Neural crest cell (in vitro differentiated cells): ENCODE measurements around the gene MMP7. TPM values are rescaled to one million over a fixed set of nuclear protein-coding genes. Genes with fewer than 3 reads are reported as not detected.

Source experiments
- DNase-seq: peaks from one replicate; pipeline ENCODE4 v3.0.0; 2021; ENCODE audit warnings: low read depth, mixed read lengths, low spot score
- H3K27ac Mint-ChIP-seq: one replicate; pipeline ENCODE4 v1.8.0; 2021; ENCODE audit warnings: mild to moderate bottlenecking, mixed read lengths; ENCODE audit not compliant: unreplicated experiment
- H3K27me3 Mint-ChIP-seq: 2 replicates; pipeline ENCODE4 v1.8.0; 2021; ENCODE audit warnings: low read depth, mild to moderate bottlenecking, mixed read lengths
- H3K36me3 Mint-ChIP-seq: 2 replicates; pipeline ENCODE4 v1.8.0; 2021; ENCODE audit warnings: low read depth, mild to moderate bottlenecking, mixed read lengths
- H3K4me1 Mint-ChIP-seq: 2 replicates; pipeline ENCODE4 v1.8.0; 2021; ENCODE audit warnings: mixed read lengths
- H3K4me3 Mint-ChIP-seq: one replicate; pipeline ENCODE4 v1.8.0; 2021; ENCODE audit warnings: mild to moderate bottlenecking, mixed read lengths
- H3K9me3 Mint-ChIP-seq: 2 replicates; pipeline ENCODE4 v1.8.0; 2021; ENCODE audit warnings: mixed read lengths
- total RNA-seq: library from RNA; stranded (reverse); gene quantifications from 2 replicates; pipeline ENCODE4 v1.2.1, GENCODE V29; 2021
- TF ChIP-seq, protein P1 (sequence below): fragments of 200-600 bp; sonication (generic); conservative IDR thresholded peaks from 2 replicates; pipeline ENCODE4 v1.5.0; 2021; ENCODE audit warnings: antibody characterized with exemption, mild to moderate bottlenecking

Gene MMP7
- total RNA-seq, 1 donor from 2014 or later = not detected

DNA sequence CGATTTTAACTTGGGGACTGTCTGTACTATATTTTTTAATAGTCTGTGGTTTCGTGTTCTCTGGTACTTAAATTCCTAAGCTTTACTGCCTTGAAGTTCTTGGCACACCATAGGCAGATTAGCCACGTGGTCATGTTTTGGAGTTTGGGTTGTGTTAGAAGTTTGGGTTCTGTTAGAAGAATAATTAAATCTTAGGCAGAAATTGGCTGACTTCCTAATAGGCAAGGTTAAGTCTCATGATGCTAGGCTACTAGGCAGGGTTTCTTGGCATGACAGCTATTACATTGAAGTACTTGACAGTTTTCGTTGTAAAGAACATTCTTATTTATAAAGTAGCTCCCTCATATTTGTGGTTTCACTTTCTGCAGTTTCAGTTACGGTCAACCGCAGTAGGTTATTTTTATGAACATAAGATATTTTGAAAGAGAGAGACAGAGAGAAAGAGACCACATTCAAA, 30.0 kb upstream of the MMP7 start:
- Mint-ChIP-seq H3K27ac (no peak overlapping the region), H3K4me1 (no peaks in the 10 kb centered on the region), H3K36me3 (no peaks in the 10 kb centered on the region), H3K9me3 (no peaks in the 10 kb centered on the region), H3K4me3 (no peak overlapping the region), H3K27me3 (no peaks in the 10 kb centered on the region)
- TF ChIP-seq, protein P1, sequence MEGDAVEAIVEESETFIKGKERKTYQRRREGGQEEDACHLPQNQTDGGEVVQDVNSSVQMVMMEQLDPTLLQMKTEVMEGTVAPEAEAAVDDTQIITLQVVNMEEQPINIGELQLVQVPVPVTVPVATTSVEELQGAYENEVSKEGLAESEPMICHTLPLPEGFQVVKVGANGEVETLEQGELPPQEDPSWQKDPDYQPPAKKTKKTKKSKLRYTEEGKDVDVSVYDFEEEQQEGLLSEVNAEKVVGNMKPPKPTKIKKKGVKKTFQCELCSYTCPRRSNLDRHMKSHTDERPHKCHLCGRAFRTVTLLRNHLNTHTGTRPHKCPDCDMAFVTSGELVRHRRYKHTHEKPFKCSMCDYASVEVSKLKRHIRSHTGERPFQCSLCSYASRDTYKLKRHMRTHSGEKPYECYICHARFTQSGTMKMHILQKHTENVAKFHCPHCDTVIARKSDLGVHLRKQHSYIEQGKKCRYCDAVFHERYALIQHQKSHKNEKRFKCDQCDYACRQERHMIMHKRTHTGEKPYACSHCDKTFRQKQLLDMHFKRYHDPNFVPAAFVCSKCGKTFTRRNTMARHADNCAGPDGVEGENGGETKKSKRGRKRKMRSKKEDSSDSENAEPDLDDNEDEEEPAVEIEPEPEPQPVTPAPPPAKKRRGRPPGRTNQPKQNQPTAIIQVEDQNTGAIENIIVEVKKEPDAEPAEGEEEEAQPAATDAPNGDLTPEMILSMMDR = no peak
- DNase-seq = no peak

DNA sequence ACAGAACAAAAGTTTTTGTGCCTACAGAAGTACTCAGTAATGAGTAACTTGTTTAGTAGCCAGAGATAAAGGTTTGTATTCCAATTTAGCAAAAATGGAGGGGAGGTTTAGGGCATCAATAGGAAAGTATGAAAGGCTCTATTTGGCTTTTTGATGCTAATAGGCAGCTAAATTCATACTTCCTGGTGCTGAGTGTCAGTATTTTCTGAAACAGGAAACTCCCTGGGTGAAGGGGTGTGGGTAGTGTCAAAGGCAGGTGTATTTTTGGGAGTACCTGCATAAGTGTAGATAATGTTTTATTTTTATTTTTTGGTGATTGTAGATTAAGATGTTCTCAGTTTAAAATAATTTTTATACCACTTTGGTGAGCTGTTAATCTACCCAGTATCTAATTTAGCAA, 29.3 kb upstream of the MMP7 start:
- Mint-ChIP-seq H3K9me3 (peaks cover 2% of the 10 kb centered on the region), H3K4me3 (no peak overlapping the region), H3K27me3 (no peaks in the 10 kb centered on the region), H3K4me1 (no peaks in the 10 kb centered on the region), H3K27ac (no peak overlapping the region), H3K36me3 (no peaks in the 10 kb centered on the region)
- no peak for DNase-seq
- TF ChIP-seq, protein P1 = no peak

DNA sequence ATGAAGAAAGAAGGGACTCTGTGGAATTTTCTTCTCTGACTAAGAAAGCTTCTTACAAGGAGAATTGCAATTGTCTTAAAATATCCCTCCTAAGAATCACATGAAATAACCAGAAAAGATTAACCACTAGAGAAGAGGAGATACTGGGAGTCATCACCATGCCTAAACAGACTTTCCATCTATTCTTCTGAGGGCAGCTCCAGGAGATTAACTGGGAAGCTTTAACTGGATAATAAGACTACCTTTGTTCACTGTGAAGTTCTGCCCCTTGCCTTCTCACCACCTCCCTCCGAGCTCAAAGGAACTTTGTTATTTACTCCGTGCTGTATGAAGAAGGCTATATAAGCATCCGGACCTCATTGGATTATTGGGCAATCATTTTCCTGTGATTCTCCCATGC, 24.5 kb upstream of the MMP7 start:
- no peaks in the 10 kb centered on the region for H3K36me3 Mint-ChIP-seq

DNA sequence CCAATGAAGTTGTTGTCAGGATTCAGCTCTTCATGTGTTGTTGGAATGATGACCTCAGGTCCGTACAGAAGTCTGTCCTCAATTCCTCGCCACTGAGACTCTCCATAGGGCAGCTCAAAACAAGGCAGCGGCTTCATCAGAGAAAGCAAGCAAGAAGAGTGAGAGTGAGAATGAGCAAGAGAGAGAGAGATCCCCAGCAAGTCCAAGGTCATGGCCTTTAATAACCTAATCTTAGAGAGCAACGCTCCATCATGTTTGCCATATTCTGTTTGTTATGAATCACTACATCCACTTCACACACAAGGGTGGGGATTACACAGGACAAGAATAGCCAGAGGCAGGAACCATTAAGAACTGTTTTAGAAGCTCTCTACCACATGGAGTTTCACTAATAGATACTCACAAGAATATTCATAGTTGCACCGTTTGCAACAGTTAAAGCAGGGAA, 23.3 kb upstream of the MMP7 start:
- no peaks in the 10 kb centered on the region for H3K4me1 Mint-ChIP-seq
- TF ChIP-seq, protein P1 = no peak

More for the DNA sequence above, 24.5 kb upstream of the MMP7 start:
- no peak overlapping the region for H3K4me3 Mint-ChIP-seq
- peaks cover 2% of the 10 kb centered on the region for H3K9me3 Mint-ChIP-seq
- TF ChIP-seq, protein P1 = no peak
- H3K4me1 Mint-ChIP-seq = no peaks in the 10 kb centered on the region
- no peak for DNase-seq
- no peak overlapping the region for H3K27ac Mint-ChIP-seq
- no peaks in the 10 kb centered on the region for H3K27me3 Mint-ChIP-seq

DNA sequence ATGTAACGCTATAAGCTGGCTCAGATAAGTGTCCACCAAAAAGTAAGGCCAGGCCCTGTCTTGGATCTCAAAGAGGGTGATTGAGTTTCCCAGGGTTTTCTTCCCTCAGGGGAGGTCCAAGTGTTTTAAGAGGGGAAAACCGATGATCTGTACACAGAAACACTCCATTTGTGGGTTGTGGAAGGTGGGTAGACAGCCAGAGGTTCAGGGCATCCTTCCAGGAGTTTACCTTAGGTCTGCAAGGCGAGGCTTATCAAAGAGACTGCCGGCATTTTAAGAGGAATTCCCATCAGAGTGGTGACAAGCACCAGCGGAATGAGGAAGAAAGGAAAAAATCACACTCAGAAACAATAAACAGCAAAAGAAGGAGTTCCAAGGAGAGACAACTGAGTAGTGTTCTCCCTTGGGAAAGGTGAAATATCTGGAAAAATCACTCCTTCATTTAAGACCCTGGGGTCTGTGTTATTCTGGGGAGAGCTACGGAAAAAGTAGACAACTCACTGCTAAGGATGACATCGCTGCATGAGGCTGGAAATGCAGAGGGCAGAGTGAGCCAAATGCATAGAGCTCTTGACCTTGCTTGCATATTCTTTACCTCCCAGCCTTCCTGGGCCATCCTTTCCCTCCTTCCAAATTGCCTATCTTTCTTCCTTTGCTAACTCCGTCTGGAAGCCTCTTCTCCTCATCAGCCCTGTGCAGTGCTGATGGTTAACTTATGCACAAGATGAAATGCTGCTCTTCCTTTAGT, 22.1 kb upstream of the MMP7 start:
- H3K9me3 Mint-ChIP-seq = peaks cover 2% of the 10 kb centered on the region
- no peak overlapping the region for H3K4me3 Mint-ChIP-seq
- no peaks in the 10 kb centered on the region for H3K36me3 Mint-ChIP-seq
- TF ChIP-seq, protein P1 = no peak
- H3K27ac Mint-ChIP-seq = no peak overlapping the region
- H3K27me3 Mint-ChIP-seq = no peaks in the 10 kb centered on the region
- DNase-seq = no peak
- no peaks in the 10 kb centered on the region for H3K4me1 Mint-ChIP-seq

More for the DNA sequence above, 23.3 kb upstream of the MMP7 start:
- Mint-ChIP-seq H3K9me3 (peaks cover 2% of the 10 kb centered on the region), H3K4me3 (no peak overlapping the region), H3K36me3 (no peaks in the 10 kb centered on the region), H3K27ac (no peak overlapping the region), H3K27me3 (no peaks in the 10 kb centered on the region)
- DNase-seq = no peak
